Lower leg skin (tissue), 4 donors: ENCODE measurements around the gene TSTD1. TPM values are rescaled to one million over a fixed set of nuclear protein-coding genes. Genes with fewer than 3 reads are reported as not detected.

Source experiments
- DNase-seq, 2 donors: peaks; one replicate each; pipeline ENCODE4 v3.0.0-alpha.2; 2019; ENCODE audit warnings: low spot score in 2 of 2
- H3K4me3 ChIP-seq: fragments of 200-600 bp; sonication (generic); 2 replicates; pipeline ENCODE4 v1.5.1; 2017; ENCODE audit warnings: mild to moderate bottlenecking, low read depth; ENCODE audit not compliant: poor library complexity, severe bottlenecking
- CTCF ChIP-seq, 3 donors: fragments of 450-650 bp; IDR thresholded peaks; one replicate each; pipeline ENCODE4 v1.5.1; 2016; ENCODE audit warnings: antibody characterized with exemption in 3 of 3, mild to moderate bottlenecking in 3 of 3, moderate library complexity in 2 of 3
- POLR2A ChIP-seq, 2 donors: fragments of 450-650 bp; IDR thresholded peaks; one replicate each; pipeline ENCODE4 v1.6.1; 2016 to 2017; ENCODE audit warnings: antibody characterized with exemption in 2 of 2, mild to moderate bottlenecking in 1 of 2, moderate library complexity in 1 of 2
- WGBS, 2 donors: methylation state at CpG; one replicate each; pipeline ENCODE4 v1.1.5; 2018; 5-methylcytosine and 5-hydroxymethylcytosine counted together
- intact Hi-C: fragments of 100-400 bp; cut with DNase I; formaldehyde crosslinking; loops from one replicate; pipeline ENCODE4 v1.15.0; 2023; ENCODE audit warnings: low total_unique reads
- total RNA-seq, 4 donors: library from RNA; depleted of rRNA; stranded (reverse); fragments of >200 nt; gene quantifications; one replicate each; pipeline ENCODE4 v1.1.0, GENCODE V29; 2016

The TSTD1 gene
- total RNA-seq, 4 donors from 2014 or later = 94.9 to 136 (median 107) TPM

- TF ChIP-seq POLR2A (IDR thresholded peaks at IDR 0.05) (no peak), CTCF (IDR thresholded peaks at IDR 0.05) (no peak)
- H3K4me3 ChIP-seq = no peak overlapping the region
- WGBS, 2 donors = 96% methylated on average over 4 of the region's 4 CpGs
- no peak for DNase-seq
- intact Hi-C loops = no loop called here
These were observed 22.7 kb upstream of the TSTD1 start for GRCh38 chr1:161061419-161061818.

DNA sequence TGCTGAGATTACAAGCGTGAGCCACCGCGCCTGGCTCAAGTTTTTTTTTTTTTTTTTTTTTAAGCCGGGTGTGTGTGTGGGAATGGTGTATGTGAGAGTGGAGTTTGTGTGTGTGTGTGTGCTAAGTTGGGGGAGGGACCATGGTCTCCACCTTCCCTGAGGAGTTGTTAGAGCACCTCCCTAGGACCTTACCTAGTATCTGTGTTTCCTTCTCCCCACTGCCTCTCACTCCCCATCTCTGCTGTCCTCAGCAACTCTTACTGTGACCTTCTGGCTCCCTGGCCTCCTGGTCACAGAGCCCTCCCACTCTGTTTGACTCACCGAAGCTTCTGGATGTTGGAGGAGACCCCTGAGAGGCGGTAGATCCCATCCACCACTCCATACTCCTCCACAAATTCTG is 20.5 kb upstream of the TSTD1 start:
- intact Hi-C loops = no loop called here
- TF ChIP-seq CTCF (IDR thresholded peaks at IDR 0.05) (no peak), POLR2A (IDR thresholded peaks at IDR 0.05) (no peak)
- WGBS, 2 donors = 87 to 93% methylated on average over 6 of the region's 6 CpGs
- no peak overlapping the region for H3K4me3 ChIP-seq
- DNase-seq = no peak

DNA sequence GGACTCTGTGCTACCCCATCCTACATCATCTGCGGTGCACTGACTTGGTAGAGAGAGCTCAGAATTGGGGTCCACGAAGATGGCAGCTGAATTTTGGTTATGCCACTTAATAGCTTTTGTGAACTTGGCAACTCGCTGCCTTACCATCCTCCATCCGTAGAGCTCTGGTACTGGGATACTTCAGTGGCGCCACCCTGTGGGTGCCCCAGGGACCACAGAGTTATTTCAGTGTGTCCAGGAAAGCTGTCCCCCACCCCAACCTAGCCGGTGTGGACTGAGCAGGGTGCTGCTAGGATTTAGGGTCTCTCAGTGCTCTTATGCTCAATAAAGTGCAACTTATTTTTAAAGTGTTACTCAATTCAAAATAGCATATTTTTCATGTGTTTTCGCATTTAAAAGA is 16.0 kb upstream of the TSTD1 start:
- 89 to 90% methylated on average over 7 of the region's 7 CpGs for WGBS, 2 donors
- no peak for TF ChIP-seq CTCF (IDR thresholded peaks at IDR 0.05)
- TF ChIP-seq POLR2A (IDR thresholded peaks at IDR 0.05) = no peak
- H3K4me3 ChIP-seq = no peak overlapping the region
- intact Hi-C loops = no loop called here
- DNase-seq = no peak

- intact Hi-C loops = no loop called here
- WGBS, 2 donors = 93 to 94% methylated on average over 3 to 4 of the region's 4 CpGs
- TF ChIP-seq CTCF (IDR thresholded peaks at IDR 0.05) (no peak), POLR2A (IDR thresholded peaks at IDR 0.05) (no peak)
- H3K4me3 ChIP-seq = no peak overlapping the region
- no peak for DNase-seq
These were observed 15.5 kb upstream of the TSTD1 start for GRCh38 chr1:161054232-161054631.

- WGBS, 2 donors = 78 to 93% methylated on average over 3 of the region's 3 CpGs
- no peak overlapping the region for H3K4me3 ChIP-seq
- no peak for TF ChIP-seq CTCF (IDR thresholded peaks at IDR 0.05)
- TF ChIP-seq POLR2A (IDR thresholded peaks at IDR 0.05) = no peak
- DNase-seq = no peak
- intact Hi-C loops = no loop called here
These were observed 14.1 kb upstream of the TSTD1 start for GRCh38 chr1:161052899-161053298.

- intact Hi-C loops = no loop called here
- no peak overlapping the region for H3K4me3 ChIP-seq
- no peak for DNase-seq
- TF ChIP-seq CTCF (IDR thresholded peaks at IDR 0.05) = no peak
- TF ChIP-seq POLR2A (IDR thresholded peaks at IDR 0.05) = no peak
- 92 to 94% methylated on average over 10 of the region's 10 CpGs for WGBS, 2 donors
These were observed 12.5 kb upstream of the TSTD1 start for GRCh38 chr1:161051219-161051618.
